Measurements from ENCODE around the gene MEMO1. TPM values are rescaled to one million over a fixed set of nuclear protein-coding genes. Genes with fewer than 3 reads are reported as not detected.
"Not testable (repeated sequence)": the region's sequence is repeated elsewhere in the genome, so short reads cannot be mapped to it uniquely, and the experiment has no call there.

The MEMO1 gene
- total RNA-seq (ENCODE audit: unreplicated experiment) = 59.6 TPM
- long read RNA-seq, full-length matches to known transcripts = 9 of 23 reads
- long read RNA-seq, partial matches to known transcripts = 0 of 23 reads
- long read RNA-seq, other reads (novel, unspliced or antisense) = 14 of 23 reads

GRCh38 chr2:32010670-32011484 is at the start of gene MEMO1:
Gene MEMO1, minus strand, starts transcription at chr2:32011008. Its CDS starts 761 bp downstream, at chr2:32010247.
- Mint-ChIP-seq H3K4me1 (ENCODE audit: unreplicated experiment) (peaks cover 16% of the 10 kb centered on the region), H3K4me3 (ENCODE audit: unreplicated experiment) (peak within 1 kb of the TSS; percentile 96), H3K9me3 (ENCODE audit: unreplicated experiment) (no peaks in the 10 kb centered on the region), H3K36me3 (ENCODE audit: low read depth, unreplicated experiment) (peaks cover 9% of the 10 kb centered on the region), H3K27ac (ENCODE audit: unreplicated experiment) (peak within 1 kb of the TSS; percentile 96), H3K27me3 (ENCODE audit: unreplicated experiment) (peaks cover 15% of the 10 kb centered on the region)
- DNase-seq (ENCODE audit: low spot score) = peak; percentile 95
- TF ChIP-seq CTCF (IDR thresholded peaks at IDR 0.05; ENCODE audit: unreplicated experiment) = no peak

GRCh38 chr2:32060266-32060665 is 49.5 kb upstream of the MEMO1 start:
- no peak for DNase-seq (ENCODE audit: low spot score)
- Mint-ChIP-seq H3K9me3 (ENCODE audit: unreplicated experiment) (no peaks in the 10 kb centered on the region), H3K27ac (ENCODE audit: unreplicated experiment) (no peak overlapping the region)

GRCh38 chr2:32058130-32058529 is 47.3 kb upstream of the MEMO1 start:
- Mint-ChIP-seq H3K36me3 (ENCODE audit: low read depth, unreplicated experiment) (peaks cover 7% of the 10 kb centered on the region), H3K4me3 (ENCODE audit: unreplicated experiment) (peak overlapping the region; percentile 47), H3K27ac (ENCODE audit: unreplicated experiment) (no peak overlapping the region), H3K9me3 (ENCODE audit: unreplicated experiment) (no peaks in the 10 kb centered on the region), H3K27me3 (ENCODE audit: unreplicated experiment) (peaks cover 3% of the 10 kb centered on the region), H3K4me1 (ENCODE audit: unreplicated experiment) (peaks cover 8% of the 10 kb centered on the region)
- TF ChIP-seq CTCF (IDR thresholded peaks at IDR 0.05; ENCODE audit: unreplicated experiment) = no peak
- no peak for DNase-seq (ENCODE audit: low spot score)

More at GRCh38 chr2:32060266-32060665, 49.5 kb upstream of the MEMO1 start:
- peaks cover 4% of the 10 kb centered on the region for H3K27me3 Mint-ChIP-seq (ENCODE audit: unreplicated experiment)
- peaks cover 11% of the 10 kb centered on the region for H3K4me1 Mint-ChIP-seq (ENCODE audit: unreplicated experiment)
- H3K4me3 Mint-ChIP-seq (ENCODE audit: unreplicated experiment) = no peak overlapping the region
- TF ChIP-seq CTCF (IDR thresholded peaks at IDR 0.05; ENCODE audit: unreplicated experiment) = no peak
- peaks cover 7% of the 10 kb centered on the region for H3K36me3 Mint-ChIP-seq (ENCODE audit: low read depth, unreplicated experiment)

- not testable (repeated sequence) for H3K36me3 Mint-ChIP-seq (ENCODE audit: low read depth, unreplicated experiment); H3K27ac Mint-ChIP-seq (ENCODE audit: unreplicated experiment); H3K9me3 Mint-ChIP-seq (ENCODE audit: unreplicated experiment); H3K27me3 Mint-ChIP-seq (ENCODE audit: unreplicated experiment); H3K4me1 Mint-ChIP-seq (ENCODE audit: unreplicated experiment); H3K4me3 Mint-ChIP-seq (ENCODE audit: unreplicated experiment); DNase-seq (ENCODE audit: low spot score)
Measured at GRCh38 chr2:32054583-32054982, 43.8 kb upstream of the MEMO1 start.

- Mint-ChIP-seq H3K36me3 (ENCODE audit: low read depth, unreplicated experiment) (no peaks in the 10 kb centered on the region), H3K9me3 (ENCODE audit: unreplicated experiment) (no peaks in the 10 kb centered on the region), H3K4me3 (ENCODE audit: unreplicated experiment) (no peak overlapping the region), H3K4me1 (ENCODE audit: unreplicated experiment) (no peaks in the 10 kb centered on the region), H3K27ac (ENCODE audit: unreplicated experiment) (no peak overlapping the region), H3K27me3 (ENCODE audit: unreplicated experiment) (no peaks in the 10 kb centered on the region)
- TF ChIP-seq CTCF (IDR thresholded peaks at IDR 0.05; ENCODE audit: unreplicated experiment) = no peak
- no peak for DNase-seq (ENCODE audit: low spot score)
Measured at GRCh38 chr2:32051836-32052439, 41.1 kb upstream of the MEMO1 start.
